Mesothelial cell of epicardium (in vitro differentiated cells): ENCODE results near the gene FOXF2. TPM values are rescaled to one million over a fixed set of nuclear protein-coding genes. Genes with fewer than 3 reads are reported as not detected.
"Not testable (repeated sequence)": the region's sequence is repeated elsewhere in the genome, so short reads cannot be mapped to it uniquely, and the experiment has no call there.

Experiments
- DNase-seq, 2 experiments: peaks; one replicate each; pipeline ENCODE4 v3.0.0; 2021; ENCODE audit warnings: low spot score in 2 of 2; ENCODE audit not compliant: unreplicated experiment in 2 of 2
- H3K27ac Mint-ChIP-seq: 2 replicates; pipeline ENCODE4 v1.8.0; 2021; ENCODE audit warnings: mixed read lengths
- H3K27me3 Mint-ChIP-seq: 2 replicates; pipeline ENCODE4 v1.8.0; 2021; ENCODE audit warnings: low read depth, mixed read lengths
- H3K36me3 Mint-ChIP-seq: 2 replicates; pipeline ENCODE4 v1.8.0; 2021; ENCODE audit warnings: mixed read lengths
- H3K4me1 Mint-ChIP-seq: 2 replicates; pipeline ENCODE4 v1.8.0; 2021; ENCODE audit warnings: mixed read lengths
- H3K4me3 Mint-ChIP-seq: 2 replicates; pipeline ENCODE4 v1.8.0; 2021; ENCODE audit warnings: mild to moderate bottlenecking, moderate library complexity, mixed read lengths
- H3K9me3 Mint-ChIP-seq: 2 replicates; pipeline ENCODE4 v1.8.0; 2021; ENCODE audit warnings: mixed read lengths
- CTCF ChIP-seq: fragments of 200-600 bp; sonication (generic); IDR thresholded peaks from one replicate; pipeline ENCODE4 v1.5.0; 2021; ENCODE audit warnings: antibody characterized with exemption; ENCODE audit not compliant: unreplicated experiment
- total RNA-seq: library from RNA; stranded (reverse); gene quantifications from 3 replicates; pipeline ENCODE4 v1.2.1, GENCODE V29; 2021

Gene FOXF2
- total RNA-seq, 1 donor from 2014 or later, result 0.13 TPM

GRCh38 chr6:1349655-1350054 is 39.7 kb upstream of the FOXF2 start:
- Mint-ChIP-seq H3K4me1 (no peaks in the 10 kb centered on the region), H3K36me3 (peaks cover 3% of the 10 kb centered on the region), H3K27me3 (peaks cover 49% of the 10 kb centered on the region), H3K9me3 (peaks cover 46% of the 10 kb centered on the region), H3K27ac (no peak overlapping the region), H3K4me3 (no peak overlapping the region)
- TF ChIP-seq CTCF, result no peak
- DNase-seq, result no peak

- Mint-ChIP-seq H3K4me1 (no peaks in the 10 kb centered on the region), H3K27ac (no peak overlapping the region), H3K9me3 (peaks cover 44% of the 10 kb centered on the region), H3K27me3 (peaks cover 45% of the 10 kb centered on the region), H3K4me3 (no peak overlapping the region), H3K36me3 (peaks cover 3% of the 10 kb centered on the region)
- no peak for DNase-seq
- no peak for TF ChIP-seq CTCF
Observed at GRCh38 chr6:1351381-1352008, 37.9 kb upstream of the FOXF2 start.

GRCh38 chr6:1355068-1355467 is 34.3 kb upstream of the FOXF2 start:
- not testable (repeated sequence) for H3K4me3 Mint-ChIP-seq, DNase-seq, H3K4me1 Mint-ChIP-seq, H3K36me3 Mint-ChIP-seq, H3K27ac Mint-ChIP-seq
- Mint-ChIP-seq H3K27me3 (peaks cover 36% of the 10 kb centered on the region), H3K9me3 (peaks cover 44% of the 10 kb centered on the region)

- not testable (repeated sequence) for H3K36me3 Mint-ChIP-seq, DNase-seq
Observed at GRCh38 chr6:1361717-1362116, 27.7 kb upstream of the FOXF2 start.

GRCh38 chr6:1362643-1363042 is 26.7 kb upstream of the FOXF2 start:
- no peak overlapping the region for H3K27ac Mint-ChIP-seq
- H3K27me3 Mint-ChIP-seq, result peaks cover 68% of the 10 kb centered on the region
- no peak overlapping the region for H3K4me3 Mint-ChIP-seq

More at GRCh38 chr6:1361717-1362116, 27.7 kb upstream of the FOXF2 start:
- not testable (repeated sequence) for H3K4me1 Mint-ChIP-seq, H3K27ac Mint-ChIP-seq, H3K4me3 Mint-ChIP-seq, H3K9me3 Mint-ChIP-seq
- H3K27me3 Mint-ChIP-seq, result peaks cover 65% of the 10 kb centered on the region

GRCh38 chr6:1363298-1363697 is 26.1 kb upstream of the FOXF2 start:
- no peak overlapping the region for H3K27ac Mint-ChIP-seq
- H3K27me3 Mint-ChIP-seq, result peaks cover 75% of the 10 kb centered on the region
- peaks cover 2% of the 10 kb centered on the region for H3K4me1 Mint-ChIP-seq
- H3K4me3 Mint-ChIP-seq, result no peak overlapping the region
- no peaks in the 10 kb centered on the region for H3K36me3 Mint-ChIP-seq
- no peak for DNase-seq
- TF ChIP-seq CTCF, result no peak
- no peaks in the 10 kb centered on the region for H3K9me3 Mint-ChIP-seq

More at GRCh38 chr6:1362643-1363042, 26.7 kb upstream of the FOXF2 start:
- no peak for DNase-seq
- Mint-ChIP-seq H3K9me3 (no peaks in the 10 kb centered on the region), H3K36me3 (no peaks in the 10 kb centered on the region), H3K4me1 (peaks cover 2% of the 10 kb centered on the region)
- no peak for TF ChIP-seq CTCF
